OCI-LY7 (cell line): Measurements from ENCODE around the gene VCX2. TPM values are rescaled to one million over a fixed set of nuclear protein-coding genes. Genes with fewer than 3 reads are reported as not detected.
"Not testable (repeated sequence)": the region's sequence is repeated elsewhere in the genome, so short reads cannot be mapped to it uniquely, and the experiment has no call there.

Experiments used
- Bru-seq: library from RNA; stranded (reverse); fragments of 400-500 nt; gene quantifications from one replicate; lab custom pipeline; 2021; lab: Mats Ljungman, UMichigan
- BruChase-seq, 2 experiments: library from RNA; stranded (reverse); fragments of 400-500 nt; gene quantifications; one replicate each; lab custom pipeline; 2021; lab: Mats Ljungman, UMichigan
- BruUV-seq: library from RNA; stranded (reverse); fragments of 400-500 nt; replicated peaks from 2 replicates; lab custom pipeline; 2021; lab: Mats Ljungman, UMichigan
- CTCF ChIA-PET: fragments of 300-600 bp; sonication (Branson Sonifier 250); formaldehyde crosslinking; loops from one replicate; lab custom pipeline; 2022; ENCODE audit warnings: antibody characterized with exemption; ENCODE audit not compliant: unreplicated experiment; lab: Charles Lee
- POLR2A ChIA-PET: fragments of 300-600 bp; sonication (Branson Sonifier 250); formaldehyde crosslinking; loops from one replicate; lab custom pipeline; 2022; ENCODE audit warnings: antibody characterized with exemption; lab: Charles Lee
- DNase-seq: peaks from one replicate; pipeline ENCODE4 v3.0.0-alpha.2; 2015; ENCODE audit warnings: low spot score
- H2AFZ ChIP-seq: fragments of 200-600 bp; sonication (generic), shearing (Covaris generic); 2 replicates; pipeline ENCODE4 v1.6.1; 2014; ENCODE audit warnings: mild to moderate bottlenecking, antibody characterized with exemption, low read length, moderate library complexity
- H3K27ac ChIP-seq: fragments of 200-600 bp; sonication (generic); 2 replicates; pipeline ENCODE4 v1.5.1; 2014; ENCODE audit warnings: mixed run types, low read depth, mild to moderate bottlenecking, moderate library complexity, low read length, inconsistent platforms; ENCODE audit not compliant: poor library complexity, severe bottlenecking
- H3K36me3 ChIP-seq: fragments of 200-600 bp; sonication (generic); 2 replicates; pipeline ENCODE4 v1.6.1; 2014; ENCODE audit warnings: mild to moderate bottlenecking, antibody characterized with exemption, low read length, moderate library complexity, mixed read lengths; ENCODE audit not compliant: insufficient read depth
- H3K4me1 ChIP-seq: fragments of 200-600 bp; sonication (generic); 2 replicates; pipeline ENCODE4 v1.5.1; 2014; ENCODE audit warnings: mild to moderate bottlenecking, low read length; ENCODE audit not compliant: insufficient read depth, poor library complexity, severe bottlenecking
- H3K4me2 ChIP-seq: fragments of 200-600 bp; sonication (generic); 2 replicates; pipeline ENCODE4 v1.6.1; 2014; ENCODE audit warnings: mild to moderate bottlenecking, low read length
- H3K4me3 ChIP-seq: fragments of 200-600 bp; sonication (generic); 2 replicates; pipeline ENCODE4 v1.5.1; 2014; ENCODE audit warnings: mild to moderate bottlenecking, low read depth, low read length; ENCODE audit not compliant: poor library complexity, severe bottlenecking
- H3K79me2 ChIP-seq: fragments of 200-600 bp; sonication (generic); 2 replicates; pipeline ENCODE4 v1.6.1; 2016; ENCODE audit warnings: low read depth, mild to moderate bottlenecking, low read length, moderate library complexity, mixed read lengths; ENCODE audit not compliant: insufficient read depth
- H3K9me2 ChIP-seq: fragments of 200-600 bp; sonication (generic); 2 replicates; pipeline ENCODE4 v1.6.1; 2016; ENCODE audit warnings: mild to moderate bottlenecking, low read length, mixed read lengths; ENCODE audit not compliant: insufficient read depth
- H3K9me3 ChIP-seq: fragments of 200-600 bp; sonication (generic); 2 replicates; pipeline ENCODE4 v1.6.1; 2014; ENCODE audit warnings: mild to moderate bottlenecking, mixed run types, low read length, mixed read lengths
- H4K20me1 ChIP-seq: fragments of 200-600 bp; sonication (generic); 2 replicates; pipeline ENCODE4 v1.6.1; 2014; ENCODE audit warnings: mild to moderate bottlenecking, antibody characterized with exemption, low read length, moderate library complexity, mixed read lengths; ENCODE audit not compliant: insufficient read depth
- CTCF ChIP-seq: fragments of 200-600 bp; sonication (generic); conservative IDR thresholded peaks from 2 replicates; pipeline ENCODE4 v1.5.1; 2014; ENCODE audit warnings: mild to moderate bottlenecking, antibody characterized with exemption, low read length, moderate library complexity, mixed read lengths
- EZH2phosphoT487 ChIP-seq: fragments of 200-600 bp; sonication (generic); IDR thresholded peaks from 2 replicates; pipeline ENCODE4 v1.6.1; 2018; ENCODE audit warnings: low read depth, borderline replicate concordance, mild to moderate bottlenecking, mixed run types, antibody characterized with exemption, low read length, moderate library complexity, mixed read lengths
- intact Hi-C: fragments of 100-400 bp; cut with micrococcal nuclease; formaldehyde crosslinking; loops from one replicate; pipeline ENCODE4 v1.10.0; 2022; ENCODE audit not compliant: unreplicated experiment
- long read RNA-seq: library from polyadenylated mRNA; stranded (forward); transcript quantifications from one replicate; pipeline ENCODE4 v2.0.0, GENCODE V29; 2022
- total RNA-seq, 2 experiments: library from RNA; depleted of rRNA in 1 of 2; stranded (reverse); fragments of >200 nt in 1 of 2; shearing (Covaris generic) in 1 of 2; gene quantifications; 2 replicates each; pipeline ENCODE4 v1.2.3, GENCODE V29; 2014 to 2022

Gene VCX2
- not detected in 2 replicates for total RNA-seq (2014; rRNA removed; shearing (Covaris generic))
- not detected in 2 replicates for total RNA-seq (2022)
- Bru-seq, nascent RNA: not detected
- BruChase-seq, experiment 1, labeled RNA remaining after a 6-hour chase: not detected
- not detected for BruChase-seq, experiment 2, labeled RNA remaining after a 2-hour chase
- long read RNA-seq: 0 reads

GRCh38 chrX:8171169-8171568 is at the start of gene VCX2:
VCX2 (minus strand) TSS chrX:8171267; CDS start chrX:8170643, 624 bp downstream.
- intact Hi-C loops, H3K9me3 ChIP-seq, H3K9me2 ChIP-seq, DNase-seq, H3K4me1 ChIP-seq, CTCF ChIA-PET, H3K4me3 ChIP-seq, H4K20me1 ChIP-seq, H3K4me2 ChIP-seq, H2AFZ ChIP-seq, H3K36me3 ChIP-seq, H3K79me2 ChIP-seq, BruUV-seq, POLR2A ChIA-PET, H3K27ac ChIP-seq: not testable (repeated sequence)

DNA sequence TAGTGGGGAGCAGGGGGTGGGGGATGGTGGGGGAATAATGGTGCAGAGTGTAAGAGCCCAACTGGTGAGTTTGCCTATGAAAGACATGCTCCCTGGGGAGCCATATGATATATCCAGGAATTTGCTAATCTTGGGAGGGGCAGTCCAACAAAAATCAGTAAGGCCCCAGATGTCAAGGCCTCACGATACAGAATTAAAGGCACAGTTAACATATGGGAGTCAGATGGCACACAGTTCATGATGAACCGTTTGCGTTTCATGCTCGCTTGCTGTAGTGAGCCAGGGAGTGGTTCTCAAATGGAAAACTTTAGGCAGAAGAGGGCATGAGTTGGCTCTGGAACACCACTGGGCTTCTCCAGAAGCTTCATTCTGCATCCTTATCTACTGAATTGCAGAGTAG is 33.9 kb upstream of the VCX2 start:
- Histone ChIP-seq H3K36me3 (no peaks in the 10 kb centered on the region), H2AFZ (no peak overlapping the region), H3K4me2 (no peak overlapping the region), H3K4me1 (no peaks in the 10 kb centered on the region), H3K27ac (no peak overlapping the region), H4K20me1 (no peaks in the 10 kb centered on the region), H3K9me3 (no peaks in the 10 kb centered on the region), H3K4me3 (no peak overlapping the region), H3K9me2 (no peaks in the 10 kb centered on the region), H3K79me2 (no peaks in the 10 kb centered on the region)
- intact Hi-C loops: no loop called here
- no peak for TF ChIP-seq EZH2phosphoT487
- TF ChIP-seq CTCF: no peak
- DNase-seq: no peak
- ChIA-PET POLR2A (no interaction called here), CTCF (no interaction called here)
- BruUV-seq: no TSS peak

DNA sequence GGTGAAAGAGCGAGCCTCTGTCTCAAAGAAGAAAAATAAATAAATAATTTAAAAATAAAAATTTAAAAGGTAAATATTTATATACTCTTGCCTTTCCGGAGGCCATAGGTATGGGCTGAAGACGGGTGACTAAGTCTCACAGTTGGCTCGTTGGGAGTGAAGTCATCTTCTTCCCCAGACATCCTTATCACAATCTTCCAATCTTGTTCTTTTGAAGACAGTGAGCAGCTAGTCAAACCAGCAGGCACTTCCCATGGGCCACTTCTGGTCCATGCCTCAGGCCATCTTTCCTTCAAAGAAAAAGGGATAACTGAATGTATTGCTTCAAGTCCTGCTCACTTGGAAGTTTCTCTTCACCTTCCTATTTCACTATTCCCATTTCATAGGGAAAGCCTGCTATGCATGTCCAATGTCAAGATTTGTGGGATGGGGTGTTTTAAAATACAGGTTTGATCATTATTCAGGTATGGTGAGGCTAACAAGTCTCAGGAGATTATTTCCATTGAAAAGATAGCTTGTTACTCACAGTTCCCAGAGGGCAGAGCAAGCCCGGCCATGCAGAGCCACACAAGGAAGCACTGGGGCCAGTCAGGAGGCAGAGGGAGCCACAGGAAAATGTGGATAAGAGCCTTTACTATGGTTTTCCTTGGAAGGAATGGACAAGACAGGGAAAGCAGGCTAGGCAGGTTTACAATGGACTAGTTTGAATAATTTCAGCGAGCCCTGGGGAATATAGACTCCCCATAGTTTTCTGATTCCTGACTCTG is 33.3 kb upstream of the VCX2 start:
- ChIA-PET POLR2A (no interaction called here), CTCF (no interaction called here)
- Histone ChIP-seq H2AFZ (no peak overlapping the region), H4K20me1 (no peaks in the 10 kb centered on the region), H3K4me1 (no peaks in the 10 kb centered on the region), H3K4me3 (no peak overlapping the region), H3K4me2 (no peak overlapping the region), H3K9me2 (no peaks in the 10 kb centered on the region), H3K9me3 (no peaks in the 10 kb centered on the region), H3K36me3 (no peaks in the 10 kb centered on the region), H3K27ac (no peak overlapping the region), H3K79me2 (no peaks in the 10 kb centered on the region)
- intact Hi-C loops: no loop called here
- BruUV-seq: no TSS peak
- no peak for DNase-seq
- TF ChIP-seq CTCF (no peak), EZH2phosphoT487 (no peak)
